GM23248 (cell line): Measurements from ENCODE around the gene SUPV3L1.

Source experiments
- EZH2 ChIP-seq: fragments of 200-600 bp; sonication (generic); IDR thresholded peaks from 2 replicates; pipeline ENCODE4 v1.6.1; 2018; ENCODE audit warnings: antibody characterized with exemption, mild to moderate bottlenecking; ENCODE audit not compliant: insufficient read depth, poor library complexity, severe bottlenecking
- EZH2phosphoT487 ChIP-seq: fragments of 200-600 bp; sonication (generic); IDR thresholded peaks from 2 replicates; pipeline ENCODE4 v1.6.1; 2018; ENCODE audit warnings: antibody characterized with exemption, moderate library complexity, mild to moderate bottlenecking, low read depth; ENCODE audit not compliant: insufficient read depth

GRCh38 chr10:69168493-69168892 lies 11.5 kb upstream of the SUPV3L1 start:
- TF ChIP-seq EZH2 = no peak
- TF ChIP-seq EZH2phosphoT487 = no peak
